Spleen (tissue), 11 donors: ENCODE results near the gene GSTP1. TPM values are rescaled to one million over a fixed set of nuclear protein-coding genes. Genes with fewer than 3 reads are reported as not detected.

Experiments used
- DNase-seq: peaks from one replicate; pipeline ENCODE4 v3.0.0-alpha.2; 2020
- H3K27ac ChIP-seq, 8 donors: fragments of 200-600 bp; sonication (generic) in 7 of 8; 1 replicate in 4 of 8; 2 replicates in 4 of 8; pipeline versions ENCODE4 v1.5.0 to v1.8.0; 2016 to 2021; ENCODE audit warnings: inconsistent platforms in 4 of 8, mild to moderate bottlenecking in 4 of 8, moderate library complexity in 1 of 8
- H3K27me3 ChIP-seq, 7 donors: fragments of 200-600 bp; sonication (generic) in 6 of 7; replicated peaks in 1 of 7; 1 replicate in 4 of 7; 2 replicates in 3 of 7; pipeline versions ENCODE4 v1.5.0 to v1.8.0; 2016 to 2021; ENCODE audit warnings: inconsistent platforms in 3 of 7, mild to moderate bottlenecking in 1 of 7
- H3K36me3 ChIP-seq, 6 donors: fragments of 200-600 bp; sonication (generic) in 5 of 6; 1 replicate in 4 of 6; 2 replicates in 2 of 6; pipeline versions ENCODE4 v1.5.0 to v1.8.0; 2016 to 2021; ENCODE audit warnings: inconsistent platforms in 2 of 6
- H3K4me1 ChIP-seq, 6 donors: fragments of 200-600 bp; sonication (generic) in 5 of 6; 1 replicate in 3 of 6; 2 replicates in 3 of 6; pipeline versions ENCODE4 v1.5.0 to v1.8.0; 2016 to 2021; ENCODE audit warnings: inconsistent platforms in 3 of 6
- H3K4me3 ChIP-seq, 8 donors: fragments of 200-600 bp; sonication (generic) in 7 of 8; 1 replicate in 4 of 8; 2 replicates in 4 of 8; pipeline versions ENCODE4 v1.5.0 to v1.8.0; 2016 to 2021; ENCODE audit warnings: inconsistent platforms in 4 of 8, mild to moderate bottlenecking in 4 of 8, moderate library complexity in 2 of 8
- H3K9me3 ChIP-seq, 8 donors: fragments of 200-600 bp; sonication (generic) in 7 of 8; 1 replicate in 4 of 8; 2 replicates in 4 of 8; pipeline versions ENCODE4 v1.5.0 to v1.8.0; 2016 to 2021; ENCODE audit warnings: inconsistent platforms in 4 of 8
- POLR2A ChIP-seq, 3 donors: fragments of 450-650 bp; IDR thresholded peaks; one replicate each; pipeline ENCODE4 v1.5.1; 2017; ENCODE audit warnings: antibody characterized with exemption in 3 of 3, mild to moderate bottlenecking in 1 of 3
- POLR2AphosphoS5 ChIP-seq, 3 donors: sonication (generic); formaldehyde crosslinking; IDR thresholded peaks; one replicate each; pipeline ENCODE4 v1.5.1; 2017; ENCODE audit warnings: antibody characterized with exemption in 3 of 3
- WGBS, 5 donors: extraction: QIAGEN DNeasy Blood & Tissue Kit in 3 of 5; methylation state at CpG; one replicate each; pipeline versions ENCODE4 v1.1.5 to v1.1.7; 2013 to 2018; 5-methylcytosine and 5-hydroxymethylcytosine counted together
- intact Hi-C: fragments of 100-400 bp; cut with DNase I; formaldehyde crosslinking; loops from one replicate; pipeline ENCODE4 v1.15.0; 2023; ENCODE audit warnings: low total_unique reads
- polyA plus RNA-seq, 3 donors: library from polyadenylated mRNA; stranded (reverse); fragments of 200-250 nt; gene quantifications; one replicate each; pipeline ENCODE4 v1.2.1, GENCODE V29; 2013
- total RNA-seq, 7 donors: library from RNA; depleted of rRNA in 3 of 7; stranded (reverse); fragments of >200 nt in 3 of 7; fragmentation: NEBNext Ultra II Directional in 4 of 7; extraction: Animal tissue kit (Norgen Biotek cat#: 25700) in 4 of 7; gene quantifications; one replicate each; pipeline versions ENCODE4 v1.1.0 to v1.2.1, GENCODE V29; 2016 to 2021
- TF ChIP-seq, protein P1 (sequence below), 11 experiments: fragments of 200-600 bp in 7 of 11; fragments of 450-650 bp in 4 of 11; sonication (generic) in 4 of 11; IDR thresholded peaks in 8 of 11; conservative IDR thresholded peaks in 3 of 11; 1 replicate in 7 of 11; 2 replicates in 4 of 11; pipeline versions ENCODE4 v1.4.0 to v1.8.0; 2016 to 2021; ENCODE audit warnings: antibody characterized with exemption in 11 of 11, inconsistent platforms in 4 of 11, mild to moderate bottlenecking in 1 of 11
- donor health status: healthy with polysubstance abuse.
- donor health status: DM: no; HTN: no; CAD: no; lungs with moderate emphysema.
- donor health status: DM: no; HTN: no; CAD: no.
- donor health status: Bipolar disorder and iron deficiency.
- donor health status: healthy.
- donor health status: DM: no; HTN: no; CAD: no.
- donor health status: DM: yes; HTN: yes; CAD: no.

GSTP1 gene
- total and polyA plus RNA-seq, 10 donors, result 211 to 399 (median 296) TPM

DNA sequence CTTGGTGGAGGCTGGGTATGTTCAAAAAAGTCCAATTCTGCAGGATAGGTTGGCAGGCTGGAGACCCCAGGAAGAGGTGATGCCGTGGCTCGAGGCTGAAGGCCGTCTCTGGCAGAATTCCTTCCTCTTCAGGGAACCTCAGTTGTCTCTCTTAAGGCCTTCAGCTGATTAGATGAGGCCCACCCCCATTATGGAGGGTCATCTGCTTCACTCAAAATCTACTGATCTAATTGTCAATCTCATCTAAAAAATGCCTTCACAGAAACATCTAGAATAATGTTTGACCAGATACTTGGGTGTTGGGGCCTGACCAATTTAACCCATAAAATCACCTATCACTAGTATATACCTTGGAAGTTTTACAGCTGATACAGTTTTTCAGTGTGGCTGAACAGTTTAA lies 27.4 kb upstream of the GSTP1 start:
- 49 to 69% (median 57%) methylated on average over 3 of the region's 3 CpGs for WGBS, 5 donors
- Histone ChIP-seq H3K36me3 (no peaks in the 10 kb centered on the region), H3K27me3 (peaks cover 0 to 9% (median 0%) of the 10 kb centered on the region in 7 donors), H3K27ac (no peak overlapping the region), H3K4me1 (peaks cover 0 to 4% (median 0%) of the 10 kb centered on the region in 6 donors), H3K4me3 (no peak overlapping the region), H3K9me3 (peaks cover 0 to 14% (median 8%) of the 10 kb centered on the region in 8 donors)
- TF ChIP-seq POLR2AphosphoS5 (IDR thresholded peaks at IDR 0.05) (no peak), POLR2A (IDR thresholded peaks at IDR 0.05) (no peak)
- TF ChIP-seq, protein P1, sequence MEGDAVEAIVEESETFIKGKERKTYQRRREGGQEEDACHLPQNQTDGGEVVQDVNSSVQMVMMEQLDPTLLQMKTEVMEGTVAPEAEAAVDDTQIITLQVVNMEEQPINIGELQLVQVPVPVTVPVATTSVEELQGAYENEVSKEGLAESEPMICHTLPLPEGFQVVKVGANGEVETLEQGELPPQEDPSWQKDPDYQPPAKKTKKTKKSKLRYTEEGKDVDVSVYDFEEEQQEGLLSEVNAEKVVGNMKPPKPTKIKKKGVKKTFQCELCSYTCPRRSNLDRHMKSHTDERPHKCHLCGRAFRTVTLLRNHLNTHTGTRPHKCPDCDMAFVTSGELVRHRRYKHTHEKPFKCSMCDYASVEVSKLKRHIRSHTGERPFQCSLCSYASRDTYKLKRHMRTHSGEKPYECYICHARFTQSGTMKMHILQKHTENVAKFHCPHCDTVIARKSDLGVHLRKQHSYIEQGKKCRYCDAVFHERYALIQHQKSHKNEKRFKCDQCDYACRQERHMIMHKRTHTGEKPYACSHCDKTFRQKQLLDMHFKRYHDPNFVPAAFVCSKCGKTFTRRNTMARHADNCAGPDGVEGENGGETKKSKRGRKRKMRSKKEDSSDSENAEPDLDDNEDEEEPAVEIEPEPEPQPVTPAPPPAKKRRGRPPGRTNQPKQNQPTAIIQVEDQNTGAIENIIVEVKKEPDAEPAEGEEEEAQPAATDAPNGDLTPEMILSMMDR (IDR thresholded peaks at IDR 0.05 in 8 of 11, conservative IDR thresholded peaks at IDR 0.05 in 3 of 11), result no peak
- intact Hi-C loops, result no loop called here
- DNase-seq, result no peak

DNA sequence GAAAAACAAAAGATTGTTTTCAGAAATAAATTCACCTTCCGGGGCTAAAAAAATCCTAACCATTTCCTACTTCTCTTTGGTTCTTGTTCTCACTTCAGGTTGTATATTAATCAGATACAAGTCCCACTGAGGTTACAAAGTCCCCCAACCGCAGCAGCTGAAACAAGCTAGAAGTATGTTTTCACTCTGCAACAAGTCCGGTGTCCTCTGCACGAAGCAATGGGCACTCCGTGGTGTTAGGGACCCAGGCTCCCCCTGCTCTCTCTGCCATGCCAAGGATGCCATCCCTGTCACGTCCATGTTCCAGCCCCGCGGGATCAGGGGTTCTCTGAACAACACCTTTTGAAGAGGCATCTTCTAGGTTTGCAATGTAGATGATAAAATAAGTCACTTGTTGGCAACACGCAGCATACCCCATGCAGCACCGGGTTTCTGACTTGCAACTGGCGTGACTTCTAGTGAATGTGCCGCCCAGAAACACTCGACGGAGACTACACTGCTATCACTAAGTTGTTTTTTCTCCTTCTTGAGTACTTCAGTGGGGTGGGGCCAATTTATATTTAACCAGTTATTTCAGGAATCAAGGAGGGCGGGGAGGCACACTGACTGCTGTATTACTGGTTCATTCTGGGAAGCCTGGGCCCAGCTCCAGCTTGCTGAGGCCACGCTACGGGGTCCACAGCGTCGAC lies 25.4 kb upstream of the GSTP1 start:
- TF ChIP-seq POLR2AphosphoS5 (IDR thresholded peaks at IDR 0.05) (no peak), POLR2A (IDR thresholded peaks at IDR 0.05) (no peak)
- TF ChIP-seq, protein P1 (IDR thresholded peaks at IDR 0.05 in 8 of 11, conservative IDR thresholded peaks at IDR 0.05 in 3 of 11), result no peak
- Histone ChIP-seq H3K27ac (no peak overlapping the region), H3K36me3 (no peaks in the 10 kb centered on the region), H3K4me1 (peaks cover 0 to 13% (median 3%) of the 10 kb centered on the region in 6 donors), H3K27me3 (peaks cover 0 to 9% (median 0%) of the 10 kb centered on the region in 7 donors), H3K9me3 (no peaks in the 10 kb centered on the region), H3K4me3 (no peak overlapping the region)
- 65 to 83% (median 77%) methylated on average over 19 of the region's 19 CpGs for WGBS, 5 donors
- intact Hi-C loops, result no loop called here
- peak; percentile 51 for DNase-seq

DNA sequence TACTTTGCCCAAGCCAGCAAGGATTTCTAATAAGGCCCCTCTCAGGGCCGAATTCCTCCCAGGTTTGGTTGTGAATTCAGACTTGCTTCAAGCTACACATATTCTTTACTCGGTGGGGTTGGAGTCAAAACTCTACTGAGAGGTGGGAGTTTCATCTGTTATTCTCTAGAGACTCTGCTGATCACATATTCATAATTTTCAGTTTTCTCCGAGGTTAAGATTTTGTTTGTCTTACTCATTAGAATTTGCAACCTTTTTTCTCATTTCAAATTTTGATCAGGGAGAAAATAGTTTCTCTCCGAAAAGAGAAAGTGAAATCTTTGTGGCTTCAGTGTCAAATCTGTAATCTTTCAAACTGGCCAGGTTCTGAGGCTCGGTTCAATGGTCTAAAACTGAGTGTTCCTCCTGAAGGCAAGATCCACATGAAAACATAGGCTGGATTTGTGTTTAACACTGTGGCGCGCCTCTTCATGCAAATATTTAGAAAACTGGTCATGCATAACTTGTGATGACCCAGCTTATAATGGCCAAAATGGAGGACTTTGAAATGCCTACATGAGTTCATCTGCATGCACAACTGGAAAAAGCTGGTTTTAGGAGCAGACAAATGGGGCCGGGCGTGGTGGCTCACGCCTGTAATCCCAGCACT lies 21.5 kb upstream of the GSTP1 start:
- Histone ChIP-seq H3K27ac (peak overlapping the region in 1 of 8 donors; percentile 1), H3K4me3 (no peak overlapping the region), H3K27me3 (peaks cover 0 to 11% (median 0%) of the 10 kb centered on the region in 7 donors), H3K4me1 (peaks cover 0 to 13% (median 3%) of the 10 kb centered on the region in 6 donors), H3K36me3 (no peaks in the 10 kb centered on the region), H3K9me3 (no peaks in the 10 kb centered on the region)
- intact Hi-C loops, result no loop called here
- DNase-seq, result no peak
- 58 to 66% (median 60%) methylated on average over 10 of the region's 10 CpGs for WGBS, 5 donors
- TF ChIP-seq POLR2AphosphoS5 (IDR thresholded peaks at IDR 0.05) (no peak), POLR2A (IDR thresholded peaks at IDR 0.05) (no peak)
- TF ChIP-seq, protein P1 (IDR thresholded peaks at IDR 0.05 in 8 of 11, conservative IDR thresholded peaks at IDR 0.05 in 3 of 11), result no peak
